A549 (cell line): ENCODE measurements around the gene ARL10. TPM values are rescaled to one million over a fixed set of nuclear protein-coding genes. Genes with fewer than 3 reads are reported as not detected.

Source experiments
- ATAC-seq, 2 experiments: fragments of 200-7000 bp in 1 of 2; fragments of >200 bp in 1 of 2; cut with Nextera tagmentation in 1 of 2; cut with Tn5 transposase in 1 of 2; 3 replicates each; pipeline versions ENCODE4 v1.8.0 to v1.9.1; 2018 to 2020; ENCODE audit warnings: mild to moderate bottlenecking in 1 of 2, moderate library complexity in 1 of 2
- CTCF ChIA-PET: fragments of 300-600 bp; sonication (Branson Sonifier 250); formaldehyde crosslinking; extraction: SDS; loops from one replicate; lab custom pipeline; 2021; ENCODE audit warnings: antibody characterized with exemption, inconsistent platforms; lab: Yijun Ruan, JAX
- POLR2A ChIA-PET: fragments of 350-600 bp; formaldehyde crosslinking; extraction: SDS; loops from one replicate; lab custom pipeline; 2021; ENCODE audit warnings: antibody characterized with exemption, inconsistent platforms; lab: Yijun Ruan, JAX
- DNase-seq, 2 experiments: peaks; one replicate each; pipeline versions ENCODE4 v3.0.0 to v3.0.0-alpha.2; 2011 to 2016; ENCODE audit warnings: low read depth in 1 of 2, low spot score in 1 of 2
- FAIRE-seq: peaks from 2 replicates; lab custom pipeline; 2011; peaks lifted over from hg19 to GRCh38; lab: Jason Lieb, UNC
- H3K27ac ChIP-seq, 2 experiments: fragments of >200 bp; sonication (Bioruptor Twin); formaldehyde crosslinking; 3 replicates each; pipeline ENCODE4 v1.5.1; 2016 to 2017
- H3K4me1 ChIP-seq: fragments of >200 bp; sonication (Bioruptor Twin); formaldehyde crosslinking; 3 replicates; pipeline ENCODE4 v1.6.1; 2016
- H3K4me2 ChIP-seq: fragments of >200 bp; sonication (Bioruptor Twin); formaldehyde crosslinking; 3 replicates; pipeline ENCODE4 v1.6.1; 2016
- H3K4me3 ChIP-seq: fragments of >200 bp; sonication (Bioruptor Twin); formaldehyde crosslinking; 3 replicates; pipeline ENCODE4 v1.5.1; 2016
- H3K9me3 ChIP-seq: fragments of >200 bp; sonication (Bioruptor Twin); formaldehyde crosslinking; 3 replicates; pipeline ENCODE4 v1.6.1; 2016
- CBX2 ChIP-seq: fragments of 200-600 bp; sonication (generic); IDR thresholded peaks from 2 replicates; pipeline ENCODE4 v1.6.1; 2016; ENCODE audit warnings: low read depth, mild to moderate bottlenecking, borderline replicate concordance
- CBX8 ChIP-seq: fragments of 200-600 bp; sonication (generic); IDR thresholded peaks from 2 replicates; pipeline ENCODE4 v1.6.1; 2016
- CEBPB ChIP-seq, 2 experiments: fragments of >200 bp in 1 of 2; sonication (Bioruptor Twin) in 1 of 2; formaldehyde crosslinking in 1 of 2; IDR thresholded peaks; 2 replicates each; pipeline ENCODE4 v1.6.1; 2012 to 2016
- CHD2 ChIP-seq: fragments of 150-350 bp; IDR thresholded peaks from 2 replicates; pipeline ENCODE4 v1.6.1; 2014; ENCODE audit warnings: low read length; ENCODE audit not compliant: partially characterized antibody
- CHD4 ChIP-seq: fragments of 200-600 bp; sonication (generic); IDR thresholded peaks from 2 replicates; pipeline ENCODE4 v1.6.1; 2016; ENCODE audit warnings: antibody characterized with exemption, mild to moderate bottlenecking, borderline replicate concordance
- EHF ChIP-seq: fragments of 250-450 bp; sonication (Bioruptor Pico); IDR thresholded peaks from 2 replicates; pipeline ENCODE4 v1.5.0; 2020; ENCODE audit warnings: mild to moderate bottlenecking
- FOSB ChIP-seq: fragments of 250-450 bp; sonication (Bioruptor Pico); IDR thresholded peaks from 2 replicates; pipeline ENCODE4 v1.5.0; 2020; ENCODE audit warnings: mild to moderate bottlenecking, moderate library complexity
- HES2 ChIP-seq: fragments of >200 bp; sonication (Bioruptor Twin); formaldehyde crosslinking; IDR thresholded peaks from 2 replicates; pipeline ENCODE4 v1.6.1; 2016
- HOXB13 ChIP-seq: fragments of 250-450 bp; sonication (Bioruptor Pico); IDR thresholded peaks from 2 replicates; pipeline ENCODE4 v1.5.0; 2020; ENCODE audit warnings: low read depth, mild to moderate bottlenecking, moderate library complexity
- HOXB5 ChIP-seq: fragments of 250-450 bp; sonication (Bioruptor Pico); IDR thresholded peaks from 2 replicates; pipeline ENCODE4 v1.5.0; 2020; ENCODE audit warnings: mild to moderate bottlenecking, moderate library complexity
- KDM1A ChIP-seq: fragments of 200-600 bp; sonication (generic); IDR thresholded peaks from 2 replicates; pipeline ENCODE4 v1.6.1; 2016; ENCODE audit warnings: low read depth, mild to moderate bottlenecking
- MAFK ChIP-seq: fragments of 450-650 bp; IDR thresholded peaks from 2 replicates; pipeline ENCODE4 v1.6.1; 2014; ENCODE audit not compliant: partially characterized antibody
- NFE2L2 ChIP-seq: fragments of 150-350 bp; conservative IDR thresholded peaks from 2 replicates; pipeline ENCODE4 v1.6.1; 2014; ENCODE audit warnings: low read length
- NPAS2 ChIP-seq: fragments of 250-450 bp; sonication (Bioruptor Pico); IDR thresholded peaks from 2 replicates; pipeline ENCODE4 v1.8.0; 2022; ENCODE audit warnings: mild to moderate bottlenecking, moderate library complexity, borderline replicate concordance
- RCOR1 ChIP-seq: fragments of 150-350 bp; IDR thresholded peaks from 2 replicates; pipeline ENCODE4 v1.6.1; 2014; ENCODE audit warnings: antibody characterized with exemption, low read length, low read depth
- RFX5 ChIP-seq: fragments of 450-650 bp; IDR thresholded peaks from 2 replicates; pipeline ENCODE4 v1.7.1; 2014; ENCODE audit warnings: antibody characterized with exemption, mild to moderate bottlenecking, moderate library complexity
- TP53 ChIP-seq: fragments of 250-450 bp; sonication (Bioruptor Pico); IDR thresholded peaks from 2 replicates; pipeline ENCODE4 v1.5.0; 2021; ENCODE audit warnings: mild to moderate bottlenecking, moderate library complexity
- USF2 ChIP-seq: fragments of 450-650 bp; IDR thresholded peaks from 2 replicates; pipeline ENCODE4 v1.6.1; 2014; ENCODE audit warnings: antibody characterized with exemption
- ZNF302 ChIP-seq: fragments of 250-450 bp; sonication (Bioruptor Pico); IDR thresholded peaks from 2 replicates; pipeline ENCODE4 v1.9.0; 2021; ENCODE audit warnings: inconsistent platforms, mild to moderate bottlenecking, moderate library complexity
- WGBS: methylation state at CpG from one replicate; pipeline ENCODE4 v1.1.6; 2017; ENCODE audit errors: missing lambda C conversion rate; 5-methylcytosine and 5-hydroxymethylcytosine counted together
- polyA plus RNA-seq, 4 experiments: library from polyadenylated mRNA; depleted of rRNA in 3 of 4; stranded (reverse); fragments of >200 nt; fragmentation: RNase III in 1 of 4; extraction: RNeasy Plus Mini Kit Qiagen cat#74134 plus additional on column Dnase treatment in 1 of 4; gene quantifications; 2 replicates in 3 of 4; 3 replicates in 1 of 4; pipeline ENCODE4 v1.2.3, GENCODE V29; 2011 to 2017
- TF ChIP-seq, protein P1 (sequence below): fragments of 200-600 bp; sonication (generic); IDR thresholded peaks from 2 replicates; pipeline ENCODE4 v1.6.1; 2016; ENCODE audit warnings: antibody characterized with exemption, mild to moderate bottlenecking, moderate library complexity

ARL10 gene
- polyA plus RNA-seq, 2 of the 4 experiments (the other 2 are of a cell fraction), result 0.15 to 0.21 TPM

GRCh38 chr5:176368726-176369125 lies 3.4 kb downstream of the ARL10 start:
- ChIA-PET CTCF (interaction anchor here (1.0 kb wide), 1 partner anchor 638 kb away, joined by 3 read pairs; no protein-coding TSS in a partner anchor), POLR2A (no interaction called here)
- Histone ChIP-seq H3K27ac (no peak overlapping the region), H3K4me2 (no peak overlapping the region), H3K9me3 (no peaks in the 10 kb centered on the region), H3K4me3 (no peak overlapping the region), H3K4me1 (no peaks in the 10 kb centered on the region)
- ATAC-seq (no peak), FAIRE-seq (no peak), DNase-seq (no peak)
- TF ChIP-seq USF2 (no peak), HOXB5 (CRISPR knock-in tag) (no peak), KDM1A (no peak)
- WGBS, result 85% methylated on average over 9 of the region's 13 CpGs

GRCh38 chr5:176369934-176370711 lies 4.8 kb downstream of the ARL10 start:
- Histone ChIP-seq H3K4me1 (no peaks in the 10 kb centered on the region), H3K27ac (no peak overlapping the region), H3K4me3 (no peak overlapping the region), H3K9me3 (no peaks in the 10 kb centered on the region), H3K4me2 (no peak overlapping the region)
- no peak for TF ChIP-seq EHF (CRISPR knock-in tag)
- no peak for TF ChIP-seq RFX5
- TF ChIP-seq NFE2L2, result no peak
- TF ChIP-seq CBX2, result no peak
- no peak for TF ChIP-seq CHD2
- TF ChIP-seq TP53, result no peak
- TF ChIP-seq HOXB5 (CRISPR knock-in tag), result no peak
- TF ChIP-seq ZNF302 (CRISPR knock-in tag), result no peak
- no peak for TF ChIP-seq HOXB13 (CRISPR knock-in tag)
- TF ChIP-seq MAFK, result no peak
- ChIA-PET POLR2A (interaction anchor here (0.6 to 2.0 kb wide), 2 partner anchors 9 to 533 kb away, joined by 3 to 7 read pairs; partner anchors contain the start of gene KIAA1191), CTCF (interaction anchor here (0.6 to 1.4 kb wide), 5 partner anchors 9 to 91 kb away, joined by 3 to 6 read pairs (median 3); partner anchors contain the start of gene KIAA1191)
- FAIRE-seq (no peak), DNase-seq (no peak), ATAC-seq (no peak)
- 75% methylated on average over 8 of the region's 8 CpGs for WGBS

GRCh38 chr5:176371621-176372539 lies 6.6 kb downstream of the ARL10 start:
- FAIRE-seq, result no peak
- H3K9me3 ChIP-seq, result no peaks in the 10 kb centered on the region
- TF ChIP-seq NPAS2 (CRISPR knock-in tag) (no peak), CHD4 (no peak), FOSB (CRISPR knock-in tag) (no peak), HOXB13 (CRISPR knock-in tag) (no peak), CEBPB (IDR thresholded peaks at IDR 0.05) (no peak), CBX2 (no peak), CBX8 (no peak), RCOR1 (no peak), HES2 (no peak), USF2 (no peak)
- TF ChIP-seq, protein P1, sequence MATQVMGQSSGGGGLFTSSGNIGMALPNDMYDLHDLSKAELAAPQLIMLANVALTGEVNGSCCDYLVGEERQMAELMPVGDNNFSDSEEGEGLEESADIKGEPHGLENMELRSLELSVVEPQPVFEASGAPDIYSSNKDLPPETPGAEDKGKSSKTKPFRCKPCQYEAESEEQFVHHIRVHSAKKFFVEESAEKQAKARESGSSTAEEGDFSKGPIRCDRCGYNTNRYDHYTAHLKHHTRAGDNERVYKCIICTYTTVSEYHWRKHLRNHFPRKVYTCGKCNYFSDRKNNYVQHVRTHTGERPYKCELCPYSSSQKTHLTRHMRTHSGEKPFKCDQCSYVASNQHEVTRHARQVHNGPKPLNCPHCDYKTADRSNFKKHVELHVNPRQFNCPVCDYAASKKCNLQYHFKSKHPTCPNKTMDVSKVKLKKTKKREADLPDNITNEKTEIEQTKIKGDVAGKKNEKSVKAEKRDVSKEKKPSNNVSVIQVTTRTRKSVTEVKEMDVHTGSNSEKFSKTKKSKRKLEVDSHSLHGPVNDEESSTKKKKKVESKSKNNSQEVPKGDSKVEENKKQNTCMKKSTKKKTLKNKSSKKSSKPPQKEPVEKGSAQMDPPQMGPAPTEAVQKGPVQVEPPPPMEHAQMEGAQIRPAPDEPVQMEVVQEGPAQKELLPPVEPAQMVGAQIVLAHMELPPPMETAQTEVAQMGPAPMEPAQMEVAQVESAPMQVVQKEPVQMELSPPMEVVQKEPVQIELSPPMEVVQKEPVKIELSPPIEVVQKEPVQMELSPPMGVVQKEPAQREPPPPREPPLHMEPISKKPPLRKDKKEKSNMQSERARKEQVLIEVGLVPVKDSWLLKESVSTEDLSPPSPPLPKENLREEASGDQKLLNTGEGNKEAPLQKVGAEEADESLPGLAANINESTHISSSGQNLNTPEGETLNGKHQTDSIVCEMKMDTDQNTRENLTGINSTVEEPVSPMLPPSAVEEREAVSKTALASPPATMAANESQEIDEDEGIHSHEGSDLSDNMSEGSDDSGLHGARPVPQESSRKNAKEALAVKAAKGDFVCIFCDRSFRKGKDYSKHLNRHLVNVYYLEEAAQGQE, result no peak
- TF ChIP-seq, all 56 proteins: peak for 0
- 77% methylated on average over 13 of the region's 13 CpGs for WGBS
- ATAC-seq (no peak; a peak in 1 of 6 replicates), DNase-seq (no peak)
- no peak overlapping the region for H3K27ac ChIP-seq
- H3K4me2 ChIP-seq, result no peak overlapping the region
- ChIA-PET POLR2A (no interaction called here), CTCF (interaction anchor here (1.4 kb wide), 1 partner anchor 20 kb away, joined by 3 read pairs; no protein-coding TSS in a partner anchor)
- no peak overlapping the region for H3K4me3 ChIP-seq
- no peaks in the 10 kb centered on the region for H3K4me1 ChIP-seq
